H9 (cell line): ENCODE measurements around the gene R3HCC1L. TPM values are rescaled to one million over a fixed set of nuclear protein-coding genes. Genes with fewer than 3 reads are reported as not detected.

Source experiments
- DNase-seq: peaks from one replicate; pipeline ENCODE4 v3.0.0-alpha.2; 2017
- H2AFZ ChIP-seq: one replicate; pipeline ENCODE4 v1.6.1; 2013; ENCODE audit warnings: mild to moderate bottlenecking, low read length, control low read depth, moderate library complexity
- H2AK5ac ChIP-seq: 2 replicates; pipeline ENCODE4 v1.6.1; 2013; ENCODE audit warnings: low read length, control low read depth, mixed read lengths; ENCODE audit not compliant: insufficient read length
- H2BK120ac ChIP-seq: one replicate; pipeline ENCODE4 v1.6.1; 2013; ENCODE audit warnings: low read depth, mild to moderate bottlenecking, low read length, control low read depth, inconsistent platforms; ENCODE audit not compliant: poor library complexity, severe bottlenecking
- H2BK12ac ChIP-seq: 2 replicates; pipeline ENCODE4 v1.6.1; 2013; ENCODE audit warnings: low read length, control low read depth, mixed read lengths, low read depth; ENCODE audit not compliant: insufficient read length
- H2BK15ac ChIP-seq: 2 replicates; pipeline ENCODE4 v1.6.1; 2013; ENCODE audit warnings: low read depth, low read length, control low read depth
- H2BK20ac ChIP-seq: one replicate; pipeline ENCODE4 v1.6.1; 2013; ENCODE audit warnings: low read depth, mild to moderate bottlenecking, low read length, control low read depth, inconsistent platforms; ENCODE audit not compliant: poor library complexity, severe bottlenecking
- H2BK5ac ChIP-seq: 2 replicates; pipeline ENCODE4 v1.6.1; 2013; ENCODE audit warnings: low read length, control low read depth, mixed read lengths; ENCODE audit not compliant: insufficient read length
- H3K14ac ChIP-seq: 2 replicates; pipeline ENCODE4 v1.6.1; 2013; ENCODE audit warnings: low read length, control low read depth; ENCODE audit not compliant: insufficient read depth
- H3K18ac ChIP-seq: 2 replicates; pipeline ENCODE4 v1.6.1; 2013; ENCODE audit warnings: low read depth, mild to moderate bottlenecking, mixed read lengths, low read length, control low read depth; ENCODE audit not compliant: insufficient read length
- H3K23ac ChIP-seq: 2 replicates; pipeline ENCODE4 v1.6.1; 2013; ENCODE audit warnings: low read length, control low read depth, mixed read lengths, low read depth; ENCODE audit not compliant: insufficient read length
- H3K23me2 ChIP-seq: 2 replicates; pipeline ENCODE4 v1.6.1; 2013; ENCODE audit warnings: low read depth, mild to moderate bottlenecking, mixed read lengths, low read length, control low read depth; ENCODE audit not compliant: insufficient read length, poor library complexity, severe bottlenecking
- H3K27ac ChIP-seq: 2 replicates; pipeline ENCODE4 v1.5.1; 2013; ENCODE audit warnings: low read length, control low read depth, mixed read lengths, low read depth; ENCODE audit not compliant: insufficient read length
- H3K27me3 ChIP-seq: 2 replicates; pipeline ENCODE4 v1.6.1; 2013; ENCODE audit warnings: low read length, control low read depth, inconsistent platforms; ENCODE audit not compliant: insufficient read depth
- H3K4ac ChIP-seq: 2 replicates; pipeline ENCODE4 v1.6.1; 2013; ENCODE audit warnings: low read depth, mild to moderate bottlenecking, control low read depth, inconsistent platforms, low read length, moderate library complexity
- H3K4me1 ChIP-seq: 2 replicates; pipeline ENCODE4 v1.6.1; 2013; ENCODE audit warnings: low read length, control low read depth, inconsistent platforms; ENCODE audit not compliant: insufficient read depth
- H3K4me2 ChIP-seq: 2 replicates; pipeline ENCODE4 v1.6.1; 2013; ENCODE audit warnings: low read length, control low read depth, mixed read lengths; ENCODE audit not compliant: insufficient read length, insufficient read depth
- H3K56ac ChIP-seq: 2 replicates; pipeline ENCODE4 v1.6.1; 2013; ENCODE audit warnings: low read depth, mild to moderate bottlenecking, mixed read lengths, low read length, control low read depth; ENCODE audit not compliant: insufficient read length
- H3K79me1 ChIP-seq: 2 replicates; pipeline ENCODE4 v1.6.1; 2013; ENCODE audit warnings: low read depth, mild to moderate bottlenecking, moderate library complexity, low read length, control low read depth, inconsistent platforms; ENCODE audit not compliant: insufficient read depth, poor library complexity, severe bottlenecking
- H3K79me2 ChIP-seq: 2 replicates; pipeline ENCODE4 v1.6.1; 2013; ENCODE audit warnings: low read length, control low read depth, inconsistent platforms; ENCODE audit not compliant: insufficient read depth
- H3K9ac ChIP-seq: 2 replicates; pipeline ENCODE4 v1.6.1; 2013; ENCODE audit warnings: low read length, control low read depth, mixed read lengths; ENCODE audit not compliant: insufficient read length; ENCODE audit errors: extremely low read depth
- H3K9me3 ChIP-seq: one replicate; pipeline ENCODE4 v1.6.1; 2013; ENCODE audit warnings: low read depth, low read length, inconsistent platforms; ENCODE audit not compliant: control insufficient read depth
- H3T11ph ChIP-seq: one replicate; pipeline ENCODE4 v1.6.1; 2013; ENCODE audit warnings: mild to moderate bottlenecking, low read length, control low read depth, inconsistent platforms
- H4K20me1 ChIP-seq: one replicate; pipeline ENCODE4 v1.6.1; 2013; ENCODE audit not compliant: control insufficient read depth, insufficient read length, insufficient read depth
- H4K5ac ChIP-seq: 2 replicates; pipeline ENCODE4 v1.6.1; 2013; ENCODE audit warnings: low read depth, mild to moderate bottlenecking, mixed read lengths, low read length, control low read depth; ENCODE audit not compliant: insufficient read length
- H4K8ac ChIP-seq: replicated peaks from 2 replicates; pipeline ENCODE4 v1.6.1; 2013; ENCODE audit warnings: low read length, control low read depth, mixed read lengths, low read depth; ENCODE audit not compliant: insufficient read length
- H4K91ac ChIP-seq: 2 replicates; pipeline ENCODE4 v1.6.1; 2013; ENCODE audit warnings: low read depth, mild to moderate bottlenecking, moderate library complexity, mixed read lengths, low read length, control low read depth; ENCODE audit not compliant: insufficient read length
- H3K27ac Mint-ChIP-seq, 3 experiments: 2 replicates in 2 of 3; 3 replicates in 1 of 3; pipeline ENCODE4 v1.8.0; 2020 to 2021; ENCODE audit warnings: mixed read lengths in 3 of 3, mild to moderate bottlenecking in 1 of 3, moderate library complexity in 1 of 3
- H3K27me3 Mint-ChIP-seq: 2 replicates; pipeline ENCODE4 v1.8.0; 2021; ENCODE audit warnings: low read depth, mild to moderate bottlenecking, moderate library complexity, mixed read lengths
- H3K36me3 Mint-ChIP-seq, 3 experiments: 2 replicates in 2 of 3; 3 replicates in 1 of 3; pipeline ENCODE4 v1.8.0; 2020 to 2021; ENCODE audit warnings: low read depth in 3 of 3, mixed read lengths in 3 of 3; ENCODE audit not compliant: insufficient read depth in 1 of 3
- H3K4me1 Mint-ChIP-seq, 2 experiments: 2 replicates each; pipeline ENCODE4 v1.8.0; 2020; ENCODE audit warnings: mixed read lengths in 2 of 2
- H3K4me3 Mint-ChIP-seq, 2 experiments: 2 replicates in 1 of 2; 3 replicates in 1 of 2; pipeline ENCODE4 v1.8.0; 2020 to 2021; ENCODE audit warnings: mild to moderate bottlenecking in 2 of 2, mixed read lengths in 2 of 2, moderate library complexity in 1 of 2
- H3K9me3 Mint-ChIP-seq, 2 experiments: 2 replicates in 1 of 2; 3 replicates in 1 of 2; pipeline ENCODE4 v1.8.0; 2020; ENCODE audit warnings: mild to moderate bottlenecking in 2 of 2, mixed read lengths in 2 of 2, moderate library complexity in 1 of 2
- WGBS: extraction: QIAGEN DNeasy Blood & Tissue Kit; methylation state at CpG from one replicate; pipeline ENCODE4 v1.1.7; 2013; ENCODE audit warnings: missing lambda C conversion rate, low lambda C conversion rate, mixed read lengths; ENCODE audit not compliant: insufficient read length; ENCODE audit errors: extremely low coverage; 5-methylcytosine and 5-hydroxymethylcytosine counted together
- total RNA-seq: library from RNA; stranded (reverse); gene quantifications from 2 replicates; pipeline ENCODE4 v1.2.1, GENCODE V29; 2021
- TF ChIP-seq, protein P1 (sequence below): fragments of 200-600 bp; sonication (generic); conservative IDR thresholded peaks from 3 replicates; pipeline ENCODE4 v1.8.0; 2021; ENCODE audit warnings: antibody characterized with exemption, mild to moderate bottlenecking

The R3HCC1L gene
- total RNA-seq, 1 experiment from 2014 or later = 18.5 TPM

DNA sequence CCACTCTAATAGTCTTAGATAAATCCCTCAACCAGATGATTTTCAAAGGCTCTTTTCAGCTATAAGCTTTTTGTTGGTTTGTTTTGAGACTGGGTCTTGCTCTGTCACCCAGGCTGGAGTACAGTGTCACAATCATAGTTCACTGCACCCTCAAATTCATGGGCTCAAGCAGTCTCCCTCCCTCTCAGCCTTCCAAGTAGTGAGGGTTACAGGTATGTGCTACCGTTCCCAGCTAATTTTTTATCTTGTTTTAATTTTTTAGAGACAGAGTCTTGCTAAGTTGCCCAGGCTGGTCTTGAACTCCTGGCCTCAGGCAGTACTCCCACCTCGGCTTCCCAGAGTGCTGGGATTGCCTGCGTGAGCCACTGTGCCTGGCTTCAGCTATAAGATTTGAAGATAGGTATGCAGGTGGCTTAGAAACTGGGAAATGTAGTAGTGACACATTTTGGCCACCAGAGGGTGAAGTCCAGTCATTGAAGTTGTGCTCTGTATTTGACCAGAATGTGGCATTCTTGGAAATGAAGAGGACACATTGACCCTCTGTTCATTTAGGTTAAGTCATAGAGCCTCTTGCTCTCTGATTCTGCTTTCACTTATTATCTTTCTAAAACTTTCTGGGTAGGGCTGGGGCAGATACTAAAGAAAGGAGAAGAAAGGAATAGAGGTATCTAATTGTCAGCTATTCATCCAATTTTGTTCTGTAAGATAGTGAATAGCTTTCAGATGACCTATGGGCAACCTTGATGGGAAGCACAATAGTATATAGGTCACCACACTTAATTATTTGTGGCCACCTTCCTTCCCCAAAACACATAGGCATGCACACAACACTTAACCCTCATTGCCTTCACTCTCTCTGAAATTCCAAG, 36.0 kb downstream of the R3HCC1L start:
- no peak overlapping the region for H3K14ac ChIP-seq
- peak; percentile 77 for DNase-seq
- H3K18ac ChIP-seq = no peak overlapping the region
- H3K79me2 ChIP-seq = no peaks in the 10 kb centered on the region
- no peak overlapping the region for H2BK120ac ChIP-seq
- H3K79me1 ChIP-seq = peaks cover 3% of the 10 kb centered on the region
- H3K27me3 Mint-ChIP-seq = no peaks in the 10 kb centered on the region
- no peak overlapping the region for H3K4me3 Mint-ChIP-seq
- H3K27ac ChIP-seq = no peak overlapping the region
- H2BK5ac ChIP-seq = no peak overlapping the region
- no CpG with 5 or more reads among the region's 3 CpGs for WGBS
- H4K91ac ChIP-seq = no peak overlapping the region
- H3K4ac ChIP-seq = no peak overlapping the region
- H2AFZ ChIP-seq = no peak overlapping the region
- H4K20me1 ChIP-seq = no peaks in the 10 kb centered on the region
- no peak overlapping the region for H3T11ph ChIP-seq
- no peaks in the 10 kb centered on the region for H3K9me3 ChIP-seq
- H4K5ac ChIP-seq = no peak overlapping the region
- no peak overlapping the region for H3K4me2 ChIP-seq
- H3K23me2 ChIP-seq = no peaks in the 10 kb centered on the region
- TF ChIP-seq, protein P1, sequence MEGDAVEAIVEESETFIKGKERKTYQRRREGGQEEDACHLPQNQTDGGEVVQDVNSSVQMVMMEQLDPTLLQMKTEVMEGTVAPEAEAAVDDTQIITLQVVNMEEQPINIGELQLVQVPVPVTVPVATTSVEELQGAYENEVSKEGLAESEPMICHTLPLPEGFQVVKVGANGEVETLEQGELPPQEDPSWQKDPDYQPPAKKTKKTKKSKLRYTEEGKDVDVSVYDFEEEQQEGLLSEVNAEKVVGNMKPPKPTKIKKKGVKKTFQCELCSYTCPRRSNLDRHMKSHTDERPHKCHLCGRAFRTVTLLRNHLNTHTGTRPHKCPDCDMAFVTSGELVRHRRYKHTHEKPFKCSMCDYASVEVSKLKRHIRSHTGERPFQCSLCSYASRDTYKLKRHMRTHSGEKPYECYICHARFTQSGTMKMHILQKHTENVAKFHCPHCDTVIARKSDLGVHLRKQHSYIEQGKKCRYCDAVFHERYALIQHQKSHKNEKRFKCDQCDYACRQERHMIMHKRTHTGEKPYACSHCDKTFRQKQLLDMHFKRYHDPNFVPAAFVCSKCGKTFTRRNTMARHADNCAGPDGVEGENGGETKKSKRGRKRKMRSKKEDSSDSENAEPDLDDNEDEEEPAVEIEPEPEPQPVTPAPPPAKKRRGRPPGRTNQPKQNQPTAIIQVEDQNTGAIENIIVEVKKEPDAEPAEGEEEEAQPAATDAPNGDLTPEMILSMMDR = peak; percentile 81
- peaks cover 40 to 41% of the 10 kb centered on the region in 2 experiments for H3K4me1 Mint-ChIP-seq
- peaks cover 13% of the 10 kb centered on the region; the same call in 1 of the 2 replicates for H3K4me1 ChIP-seq
- H2AK5ac ChIP-seq = no peak overlapping the region
- H3K9ac ChIP-seq = no peak overlapping the region
- H4K8ac ChIP-seq = no peak overlapping the region
- H3K9me3 Mint-ChIP-seq = no peaks in the 10 kb centered on the region
- H2BK15ac ChIP-seq = no peak overlapping the region
- no peaks in the 10 kb centered on the region for H3K27me3 ChIP-seq
- no peak overlapping the region for H3K27ac Mint-ChIP-seq
- H3K56ac ChIP-seq = no peak overlapping the region
- H3K36me3 Mint-ChIP-seq = peaks cover 7 to 17% (median 9%) of the 10 kb centered on the region in 3 experiments; a peak in 6 of 7 replicates
- no peak overlapping the region for H2BK20ac ChIP-seq
- H3K23ac ChIP-seq = no peak overlapping the region
- no peak overlapping the region for H2BK12ac ChIP-seq
